GM18507 (cell line): ENCODE measurements around the gene AP2A2.

Experiments used
- DNase-seq: peaks from one replicate; pipeline ENCODE4 v3.0.0; 2011; ENCODE audit warnings: low read depth; ENCODE audit not compliant: insufficient read length; ENCODE audit errors: extremely low spot score
- FAIRE-seq: peaks from 2 replicates; lab custom pipeline; 2011; peaks lifted over from hg19 to GRCh38; lab: Jason Lieb, UNC

The AP2A2 gene

GRCh38 chr11:1031121-1031899 lies 105.6 kb downstream of the AP2A2 start:
- no peak for FAIRE-seq
- DNase-seq = no peak

- DNase-seq (no peak), FAIRE-seq (no peak)
Measured at GRCh38 chr11:1032310-1032891, 106.7 kb downstream of the AP2A2 start.

GRCh38 chr11:1033016-1033798 lies 107.5 kb downstream of the AP2A2 start:
- no peak for DNase-seq

GRCh38 chr11:1034001-1034400 lies 108.3 kb downstream of the AP2A2 start:
- no peak for FAIRE-seq
- DNase-seq = no peak

More at GRCh38 chr11:1033016-1033798, 107.5 kb downstream of the AP2A2 start:
- no peak for FAIRE-seq

- no peak for DNase-seq
- FAIRE-seq = no peak
Measured at GRCh38 chr11:1034456-1035295, 109.0 kb downstream of the AP2A2 start.

- FAIRE-seq (no peak), DNase-seq (no peak)
Measured at GRCh38 chr11:1035577-1036283, 110.1 kb downstream of the AP2A2 start.

- no peak for FAIRE-seq
- no peak for DNase-seq
Measured at GRCh38 chr11:1036303-1036923, 110.7 kb downstream of the AP2A2 start, which contains the start of gene MUC6. Gene MUC6 (minus strand): TSS chr11:1036718. CDS start chr11:1036655, 63 bp downstream.

GRCh38 chr11:1036931-1037330 lies 111.3 kb downstream of the AP2A2 start:
- DNase-seq (no peak), FAIRE-seq (no peak)

- FAIRE-seq = no peak
Measured at GRCh38 chr11:1037506-1038055, 111.9 kb downstream of the AP2A2 start.

GRCh38 chr11:1038361-1038760 lies 112.7 kb downstream of the AP2A2 start:
- DNase-seq = no peak
- FAIRE-seq = no peak

More at GRCh38 chr11:1037506-1038055, 111.9 kb downstream of the AP2A2 start:
- no peak for DNase-seq

GRCh38 chr11:1038921-1039320 lies 113.3 kb downstream of the AP2A2 start:
- no peak for DNase-seq
- no peak for FAIRE-seq

GRCh38 chr11:1039481-1040427 lies 114.1 kb downstream of the AP2A2 start:
- DNase-seq = no peak
- FAIRE-seq = no peak

- DNase-seq = no peak
- FAIRE-seq = no peak
Measured at GRCh38 chr11:1040428-1041148, 114.9 kb downstream of the AP2A2 start.

- DNase-seq (no peak), FAIRE-seq (no peak)
Measured at GRCh38 chr11:1041149-1041467, 115.4 kb downstream of the AP2A2 start.

- FAIRE-seq = no peak
- no peak for DNase-seq
Measured at GRCh38 chr11:1041471-1041870, 115.8 kb downstream of the AP2A2 start.

GRCh38 chr11:1041936-1042608 lies 116.4 kb downstream of the AP2A2 start:
- DNase-seq (no peak), FAIRE-seq (no peak)
